H9 (cell line): ENCODE measurements around the gene CDK10. TPM values are rescaled to one million over a fixed set of nuclear protein-coding genes. Genes with fewer than 3 reads are reported as not detected.

ENCODE experiments used
- DNase-seq: peaks from one replicate; pipeline ENCODE4 v3.0.0-alpha.2; 2017
- H2AFZ ChIP-seq: one replicate; pipeline ENCODE4 v1.6.1; 2013; ENCODE audit warnings: mild to moderate bottlenecking, low read length, control low read depth, moderate library complexity
- H2AK5ac ChIP-seq: 2 replicates; pipeline ENCODE4 v1.6.1; 2013; ENCODE audit warnings: low read length, control low read depth, mixed read lengths; ENCODE audit not compliant: insufficient read length
- H2BK120ac ChIP-seq: one replicate; pipeline ENCODE4 v1.6.1; 2013; ENCODE audit warnings: low read depth, mild to moderate bottlenecking, low read length, control low read depth, inconsistent platforms; ENCODE audit not compliant: poor library complexity, severe bottlenecking
- H2BK12ac ChIP-seq: 2 replicates; pipeline ENCODE4 v1.6.1; 2013; ENCODE audit warnings: low read length, control low read depth, mixed read lengths, low read depth; ENCODE audit not compliant: insufficient read length
- H2BK15ac ChIP-seq: 2 replicates; pipeline ENCODE4 v1.6.1; 2013; ENCODE audit warnings: low read depth, low read length, control low read depth
- H2BK20ac ChIP-seq: one replicate; pipeline ENCODE4 v1.6.1; 2013; ENCODE audit warnings: low read depth, mild to moderate bottlenecking, low read length, control low read depth, inconsistent platforms; ENCODE audit not compliant: poor library complexity, severe bottlenecking
- H2BK5ac ChIP-seq: 2 replicates; pipeline ENCODE4 v1.6.1; 2013; ENCODE audit warnings: low read length, control low read depth, mixed read lengths; ENCODE audit not compliant: insufficient read length
- H3K14ac ChIP-seq: 2 replicates; pipeline ENCODE4 v1.6.1; 2013; ENCODE audit warnings: low read length, control low read depth; ENCODE audit not compliant: insufficient read depth
- H3K18ac ChIP-seq: 2 replicates; pipeline ENCODE4 v1.6.1; 2013; ENCODE audit warnings: low read depth, mild to moderate bottlenecking, mixed read lengths, low read length, control low read depth; ENCODE audit not compliant: insufficient read length
- H3K23ac ChIP-seq: 2 replicates; pipeline ENCODE4 v1.6.1; 2013; ENCODE audit warnings: low read length, control low read depth, mixed read lengths, low read depth; ENCODE audit not compliant: insufficient read length
- H3K23me2 ChIP-seq: 2 replicates; pipeline ENCODE4 v1.6.1; 2013; ENCODE audit warnings: low read depth, mild to moderate bottlenecking, mixed read lengths, low read length, control low read depth; ENCODE audit not compliant: insufficient read length, poor library complexity, severe bottlenecking
- H3K27ac ChIP-seq: 2 replicates; pipeline ENCODE4 v1.5.1; 2013; ENCODE audit warnings: low read length, control low read depth, mixed read lengths, low read depth; ENCODE audit not compliant: insufficient read length
- H3K27me3 ChIP-seq: 2 replicates; pipeline ENCODE4 v1.6.1; 2013; ENCODE audit warnings: low read length, control low read depth, inconsistent platforms; ENCODE audit not compliant: insufficient read depth
- H3K4ac ChIP-seq: 2 replicates; pipeline ENCODE4 v1.6.1; 2013; ENCODE audit warnings: low read depth, mild to moderate bottlenecking, control low read depth, inconsistent platforms, low read length, moderate library complexity
- H3K4me1 ChIP-seq: 2 replicates; pipeline ENCODE4 v1.6.1; 2013; ENCODE audit warnings: low read length, control low read depth, inconsistent platforms; ENCODE audit not compliant: insufficient read depth
- H3K4me2 ChIP-seq: 2 replicates; pipeline ENCODE4 v1.6.1; 2013; ENCODE audit warnings: low read length, control low read depth, mixed read lengths; ENCODE audit not compliant: insufficient read length, insufficient read depth
- H3K56ac ChIP-seq: 2 replicates; pipeline ENCODE4 v1.6.1; 2013; ENCODE audit warnings: low read depth, mild to moderate bottlenecking, mixed read lengths, low read length, control low read depth; ENCODE audit not compliant: insufficient read length
- H3K79me1 ChIP-seq: 2 replicates; pipeline ENCODE4 v1.6.1; 2013; ENCODE audit warnings: low read depth, mild to moderate bottlenecking, moderate library complexity, low read length, control low read depth, inconsistent platforms; ENCODE audit not compliant: insufficient read depth, poor library complexity, severe bottlenecking
- H3K79me2 ChIP-seq: 2 replicates; pipeline ENCODE4 v1.6.1; 2013; ENCODE audit warnings: low read length, control low read depth, inconsistent platforms; ENCODE audit not compliant: insufficient read depth
- H3K9ac ChIP-seq: 2 replicates; pipeline ENCODE4 v1.6.1; 2013; ENCODE audit warnings: low read length, control low read depth, mixed read lengths; ENCODE audit not compliant: insufficient read length; ENCODE audit errors: extremely low read depth
- H3K9me3 ChIP-seq: one replicate; pipeline ENCODE4 v1.6.1; 2013; ENCODE audit warnings: low read depth, low read length, inconsistent platforms; ENCODE audit not compliant: control insufficient read depth
- H3T11ph ChIP-seq: one replicate; pipeline ENCODE4 v1.6.1; 2013; ENCODE audit warnings: mild to moderate bottlenecking, low read length, control low read depth, inconsistent platforms
- H4K20me1 ChIP-seq: one replicate; pipeline ENCODE4 v1.6.1; 2013; ENCODE audit not compliant: control insufficient read depth, insufficient read length, insufficient read depth
- H4K5ac ChIP-seq: 2 replicates; pipeline ENCODE4 v1.6.1; 2013; ENCODE audit warnings: low read depth, mild to moderate bottlenecking, mixed read lengths, low read length, control low read depth; ENCODE audit not compliant: insufficient read length
- H4K8ac ChIP-seq: replicated peaks from 2 replicates; pipeline ENCODE4 v1.6.1; 2013; ENCODE audit warnings: low read length, control low read depth, mixed read lengths, low read depth; ENCODE audit not compliant: insufficient read length
- H4K91ac ChIP-seq: 2 replicates; pipeline ENCODE4 v1.6.1; 2013; ENCODE audit warnings: low read depth, mild to moderate bottlenecking, moderate library complexity, mixed read lengths, low read length, control low read depth; ENCODE audit not compliant: insufficient read length
- H3K27ac Mint-ChIP-seq, 3 experiments: 2 replicates in 2 of 3; 3 replicates in 1 of 3; pipeline ENCODE4 v1.8.0; 2020 to 2021; ENCODE audit warnings: mixed read lengths in 3 of 3, mild to moderate bottlenecking in 1 of 3, moderate library complexity in 1 of 3
- H3K27me3 Mint-ChIP-seq: 2 replicates; pipeline ENCODE4 v1.8.0; 2021; ENCODE audit warnings: low read depth, mild to moderate bottlenecking, moderate library complexity, mixed read lengths
- H3K36me3 Mint-ChIP-seq, 3 experiments: 2 replicates in 2 of 3; 3 replicates in 1 of 3; pipeline ENCODE4 v1.8.0; 2020 to 2021; ENCODE audit warnings: low read depth in 3 of 3, mixed read lengths in 3 of 3; ENCODE audit not compliant: insufficient read depth in 1 of 3
- H3K4me1 Mint-ChIP-seq, 2 experiments: 2 replicates each; pipeline ENCODE4 v1.8.0; 2020; ENCODE audit warnings: mixed read lengths in 2 of 2
- H3K4me3 Mint-ChIP-seq, 2 experiments: 2 replicates in 1 of 2; 3 replicates in 1 of 2; pipeline ENCODE4 v1.8.0; 2020 to 2021; ENCODE audit warnings: mild to moderate bottlenecking in 2 of 2, mixed read lengths in 2 of 2, moderate library complexity in 1 of 2
- H3K9me3 Mint-ChIP-seq, 2 experiments: 2 replicates in 1 of 2; 3 replicates in 1 of 2; pipeline ENCODE4 v1.8.0; 2020; ENCODE audit warnings: mild to moderate bottlenecking in 2 of 2, mixed read lengths in 2 of 2, moderate library complexity in 1 of 2
- CTCF ChIP-seq: fragments of 200-600 bp; sonication (generic); conservative IDR thresholded peaks from 3 replicates; pipeline ENCODE4 v1.8.0; 2021; ENCODE audit warnings: antibody characterized with exemption, mild to moderate bottlenecking
- WGBS: extraction: QIAGEN DNeasy Blood & Tissue Kit; methylation state at CpG from one replicate; pipeline ENCODE4 v1.1.7; 2013; ENCODE audit warnings: missing lambda C conversion rate, low lambda C conversion rate, mixed read lengths; ENCODE audit not compliant: insufficient read length; ENCODE audit errors: extremely low coverage; 5-methylcytosine and 5-hydroxymethylcytosine counted together
- total RNA-seq: library from RNA; stranded (reverse); gene quantifications from 2 replicates; pipeline ENCODE4 v1.2.1, GENCODE V29; 2021

CDK10 gene
- total RNA-seq, 1 experiment from 2014 or later = 77.1 TPM

DNA sequence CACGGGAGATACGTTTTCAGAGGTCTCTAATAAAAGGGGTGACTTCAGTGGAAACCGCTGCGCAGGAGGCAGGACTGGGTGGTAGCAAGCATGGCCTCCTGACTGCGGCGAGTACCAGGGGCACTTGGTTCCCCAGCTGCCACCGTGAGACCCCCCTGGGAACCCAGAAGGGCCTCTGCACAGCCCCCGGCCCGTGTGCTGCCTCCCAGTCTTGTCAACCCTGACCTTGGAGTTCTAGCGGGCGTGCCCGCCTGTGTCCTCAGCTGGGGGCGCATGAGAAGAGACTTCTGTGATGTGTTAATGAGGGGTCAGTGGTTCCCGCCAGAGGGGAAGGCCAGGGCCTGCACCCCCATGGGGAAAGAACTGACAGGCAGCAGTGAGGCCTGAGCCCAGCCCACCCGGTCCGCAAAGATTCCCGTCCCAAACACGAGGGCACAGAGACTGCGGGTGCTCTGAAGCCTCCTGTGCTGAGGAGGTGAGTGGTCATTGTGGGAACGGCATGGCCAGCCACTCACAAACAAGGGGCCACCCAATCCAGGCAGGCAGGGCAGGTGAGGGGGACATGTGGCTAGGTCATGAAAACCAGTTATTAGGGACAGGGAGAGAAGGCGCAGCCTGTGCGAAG lies 44.2 kb downstream of the CDK10 start:
- Histone ChIP-seq H3T11ph (no peak overlapping the region), H2AK5ac (no peak overlapping the region), H3K23me2 (no peaks in the 10 kb centered on the region), H3K79me2 (no peaks in the 10 kb centered on the region), H4K8ac (no peak overlapping the region), H3K4ac (no peak overlapping the region), H3K79me1 (no peaks in the 10 kb centered on the region), H2BK20ac (no peak overlapping the region), H3K9ac (no peak overlapping the region), H2BK120ac (no peak overlapping the region), H3K4me2 (no peak overlapping the region), H2AFZ (no peak overlapping the region), H4K91ac (no peak overlapping the region), H4K20me1 (no peaks in the 10 kb centered on the region), H3K23ac (no peak overlapping the region), H2BK5ac (no peak overlapping the region), H3K14ac (no peak overlapping the region), H3K18ac (no peak overlapping the region), H3K56ac (no peak overlapping the region), H4K5ac (no peak overlapping the region), H2BK12ac (no peak overlapping the region), H3K27ac (no peak overlapping the region), H3K9me3 (no peaks in the 10 kb centered on the region), H3K4me1 (no peaks in the 10 kb centered on the region), H2BK15ac (no peak overlapping the region), H3K27me3 (no peaks in the 10 kb centered on the region)
- no CpG with 5 or more reads among the region's 22 CpGs for WGBS
- Mint-ChIP-seq H3K4me3 (no peak overlapping the region), H3K4me1 (peaks cover 9 to 24% of the 10 kb centered on the region in 2 experiments), H3K27ac (peak overlapping the region in 1 of 3 experiments; percentile 74; a peak in 2 of 7 replicates), H3K27me3 (no peaks in the 10 kb centered on the region; the same call in 1 of the 2 replicates), H3K36me3 (peaks cover 30 to 71% (median 68%) of the 10 kb centered on the region in 3 experiments; a peak in 6 of 7 replicates), H3K9me3 (no peaks in the 10 kb centered on the region; a peak in 1 of 5 replicates)
- TF ChIP-seq CTCF = no peak
- DNase-seq = no peak
